Thoracic aorta (tissue), 2 donors: Measurements from ENCODE around the gene ZNF407. TPM values are rescaled to one million over a fixed set of nuclear protein-coding genes. Genes with fewer than 3 reads are reported as not detected.

Experiments used
- ATAC-seq: fragments of 150-250 bp; one replicate; pipeline ENCODE4 v1.8.0; 2017; ENCODE audit warnings: low read depth; ENCODE audit not compliant: insufficient number of reproducible peaks, low FRiP score
- DNase-seq: peaks from one replicate; pipeline ENCODE4 v3.0.0-alpha.2; 2020; ENCODE audit warnings: low spot score
- H3K27ac ChIP-seq, 2 donors: fragments of 200-600 bp; sonication (generic); 1 replicate in 1 of 2; 2 replicates in 1 of 2; pipeline ENCODE4 v1.5.1; 2016; ENCODE audit warnings: mild to moderate bottlenecking in 2 of 2, moderate library complexity in 2 of 2
- H3K27me3 ChIP-seq: fragments of 200-600 bp; sonication (generic); replicated peaks from 2 replicates; pipeline ENCODE4 v1.6.0; 2016; ENCODE audit warnings: mild to moderate bottlenecking; ENCODE audit not compliant: insufficient read depth
- H3K36me3 ChIP-seq: fragments of 200-600 bp; sonication (generic); one replicate; pipeline ENCODE4 v1.5.1; 2016
- H3K4me1 ChIP-seq, 2 donors: fragments of 200-600 bp; sonication (generic); 1 replicate in 1 of 2; 2 replicates in 1 of 2; pipeline versions ENCODE4 v1.5.1 to v1.6.0; 2016; ENCODE audit warnings: low read depth in 2 of 2, mild to moderate bottlenecking in 1 of 2; ENCODE audit not compliant: control insufficient read depth in 1 of 2
- H3K4me3 ChIP-seq: fragments of 200-600 bp; sonication (generic); 2 replicates; pipeline ENCODE4 v1.5.1; 2016; ENCODE audit warnings: mild to moderate bottlenecking
- H3K9me3 ChIP-seq: fragments of 200-600 bp; sonication (generic); 2 replicates; pipeline ENCODE4 v1.5.1; 2016
- CTCF ChIP-seq: fragments of 200-600 bp; sonication (generic); IDR thresholded peaks from one replicate; pipeline ENCODE4 v1.5.1; 2019; ENCODE audit warnings: antibody characterized with exemption
- total RNA-seq, 2 donors: library from RNA; depleted of rRNA; stranded (reverse); fragments of >200 nt; gene quantifications; one replicate each; pipeline versions ENCODE4 v1.1.0 to v1.2.3, GENCODE V29; 2016

Gene ZNF407
- total RNA-seq, 2 donors from 2014 or later: 18.7 to 26.7 TPM

- Histone ChIP-seq H3K36me3 (no peaks in the 10 kb centered on the region), H3K27me3 (no peaks in the 10 kb centered on the region), H3K4me3 (no peak overlapping the region), H3K9me3 (no peaks in the 10 kb centered on the region), H3K27ac (no peak overlapping the region), H3K4me1 (no peaks in the 10 kb centered on the region)
- ATAC-seq (no peak), DNase-seq (no peak)
- TF ChIP-seq CTCF: no peak
These were observed 134.7 kb downstream of the ZNF407 start for GRCh38 chr18:74732380-74732779.

GRCh38 chr18:74733598-74733997 is 135.9 kb downstream of the ZNF407 start:
- TF ChIP-seq CTCF: no peak
- Histone ChIP-seq H3K9me3 (no peaks in the 10 kb centered on the region), H3K4me3 (no peak overlapping the region), H3K27me3 (no peaks in the 10 kb centered on the region), H3K27ac (no peak overlapping the region), H3K4me1 (no peaks in the 10 kb centered on the region), H3K36me3 (no peaks in the 10 kb centered on the region)
- no peak for DNase-seq
- no peak for ATAC-seq

- Histone ChIP-seq H3K27me3 (no peaks in the 10 kb centered on the region), H3K36me3 (no peaks in the 10 kb centered on the region), H3K4me3 (no peak overlapping the region), H3K4me1 (no peaks in the 10 kb centered on the region), H3K9me3 (no peaks in the 10 kb centered on the region), H3K27ac (no peak overlapping the region)
- ATAC-seq (no peak), DNase-seq (no peak)
- no peak for TF ChIP-seq CTCF
These were observed 136.4 kb downstream of the ZNF407 start for GRCh38 chr18:74734013-74734444.

GRCh38 chr18:74739926-74740325 is 142.3 kb downstream of the ZNF407 start:
- H3K9me3 ChIP-seq: no peaks in the 10 kb centered on the region
- DNase-seq: no peak
- no peak overlapping the region for H3K4me3 ChIP-seq
- no peaks in the 10 kb centered on the region for H3K4me1 ChIP-seq
- TF ChIP-seq CTCF: no peak
- H3K27me3 ChIP-seq: no peaks in the 10 kb centered on the region
- no peak for ATAC-seq
- no peak overlapping the region for H3K27ac ChIP-seq
- no peaks in the 10 kb centered on the region for H3K36me3 ChIP-seq

GRCh38 chr18:74742573-74743243 is 145.0 kb downstream of the ZNF407 start:
- no peak for TF ChIP-seq CTCF
- Histone ChIP-seq H3K27ac (no peak overlapping the region), H3K36me3 (no peaks in the 10 kb centered on the region), H3K9me3 (no peaks in the 10 kb centered on the region), H3K4me1 (no peaks in the 10 kb centered on the region), H3K27me3 (no peaks in the 10 kb centered on the region), H3K4me3 (no peak overlapping the region)
- DNase-seq (no peak), ATAC-seq (no peak)
